ENCODE measurements around the gene TUBG2.

The TUBG2 gene

DNA sequence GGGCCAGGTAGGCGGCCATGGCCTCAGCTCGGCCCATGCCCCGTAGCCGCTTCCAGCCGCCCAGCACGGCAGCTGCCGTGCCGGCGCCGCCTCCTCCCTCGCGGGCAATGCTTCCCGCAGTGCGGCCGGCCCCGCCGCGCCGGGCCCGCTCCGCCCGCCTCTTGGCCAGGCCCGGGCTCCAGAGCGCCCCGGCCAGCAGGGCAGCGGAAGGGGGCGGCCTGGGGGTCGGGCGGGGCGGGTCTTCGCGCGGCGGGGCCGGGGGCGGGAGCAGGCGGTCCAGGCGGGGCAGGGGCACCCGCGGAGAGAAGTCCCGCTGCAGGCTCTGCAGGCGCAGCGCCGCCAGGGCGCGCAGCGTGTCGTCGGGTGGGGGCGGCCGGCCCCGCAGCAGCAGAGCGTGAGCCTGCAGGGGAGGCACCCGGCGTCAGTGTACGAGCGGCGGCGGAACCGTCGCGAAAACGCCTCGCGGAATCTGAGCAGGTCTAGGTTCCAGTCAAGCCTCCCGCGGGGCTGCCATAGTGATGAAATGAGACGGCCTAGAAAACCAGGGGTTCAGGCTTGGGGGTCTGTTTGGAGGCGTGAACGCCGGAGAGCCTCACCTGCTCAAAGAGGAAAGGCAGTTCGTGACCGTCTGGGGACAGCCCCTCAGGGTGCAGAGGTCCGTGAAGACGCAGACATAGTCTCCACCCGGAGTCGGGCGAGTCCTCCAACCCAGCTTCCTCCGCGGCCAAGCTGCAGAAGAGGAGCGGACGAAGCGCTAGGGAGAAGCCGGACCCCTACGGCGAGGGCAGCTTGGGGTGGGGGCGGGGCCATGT lies 11.1 kb downstream of the TUBG2 start:
- no peak overlapping the region for H3K4me3 ChIP-seq (replicated peaks in 1 of 2; ENCODE audit: low read depth in 2 of 2, low read length in 2 of 2)
- no peak for DNase-seq (ENCODE audit: low read depth in 2 of 2)
- TF ChIP-seq, protein P1, sequence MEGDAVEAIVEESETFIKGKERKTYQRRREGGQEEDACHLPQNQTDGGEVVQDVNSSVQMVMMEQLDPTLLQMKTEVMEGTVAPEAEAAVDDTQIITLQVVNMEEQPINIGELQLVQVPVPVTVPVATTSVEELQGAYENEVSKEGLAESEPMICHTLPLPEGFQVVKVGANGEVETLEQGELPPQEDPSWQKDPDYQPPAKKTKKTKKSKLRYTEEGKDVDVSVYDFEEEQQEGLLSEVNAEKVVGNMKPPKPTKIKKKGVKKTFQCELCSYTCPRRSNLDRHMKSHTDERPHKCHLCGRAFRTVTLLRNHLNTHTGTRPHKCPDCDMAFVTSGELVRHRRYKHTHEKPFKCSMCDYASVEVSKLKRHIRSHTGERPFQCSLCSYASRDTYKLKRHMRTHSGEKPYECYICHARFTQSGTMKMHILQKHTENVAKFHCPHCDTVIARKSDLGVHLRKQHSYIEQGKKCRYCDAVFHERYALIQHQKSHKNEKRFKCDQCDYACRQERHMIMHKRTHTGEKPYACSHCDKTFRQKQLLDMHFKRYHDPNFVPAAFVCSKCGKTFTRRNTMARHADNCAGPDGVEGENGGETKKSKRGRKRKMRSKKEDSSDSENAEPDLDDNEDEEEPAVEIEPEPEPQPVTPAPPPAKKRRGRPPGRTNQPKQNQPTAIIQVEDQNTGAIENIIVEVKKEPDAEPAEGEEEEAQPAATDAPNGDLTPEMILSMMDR (IDR thresholded peaks at IDR 0.05; ENCODE audit: low read depth, low read length): no peak

DNA sequence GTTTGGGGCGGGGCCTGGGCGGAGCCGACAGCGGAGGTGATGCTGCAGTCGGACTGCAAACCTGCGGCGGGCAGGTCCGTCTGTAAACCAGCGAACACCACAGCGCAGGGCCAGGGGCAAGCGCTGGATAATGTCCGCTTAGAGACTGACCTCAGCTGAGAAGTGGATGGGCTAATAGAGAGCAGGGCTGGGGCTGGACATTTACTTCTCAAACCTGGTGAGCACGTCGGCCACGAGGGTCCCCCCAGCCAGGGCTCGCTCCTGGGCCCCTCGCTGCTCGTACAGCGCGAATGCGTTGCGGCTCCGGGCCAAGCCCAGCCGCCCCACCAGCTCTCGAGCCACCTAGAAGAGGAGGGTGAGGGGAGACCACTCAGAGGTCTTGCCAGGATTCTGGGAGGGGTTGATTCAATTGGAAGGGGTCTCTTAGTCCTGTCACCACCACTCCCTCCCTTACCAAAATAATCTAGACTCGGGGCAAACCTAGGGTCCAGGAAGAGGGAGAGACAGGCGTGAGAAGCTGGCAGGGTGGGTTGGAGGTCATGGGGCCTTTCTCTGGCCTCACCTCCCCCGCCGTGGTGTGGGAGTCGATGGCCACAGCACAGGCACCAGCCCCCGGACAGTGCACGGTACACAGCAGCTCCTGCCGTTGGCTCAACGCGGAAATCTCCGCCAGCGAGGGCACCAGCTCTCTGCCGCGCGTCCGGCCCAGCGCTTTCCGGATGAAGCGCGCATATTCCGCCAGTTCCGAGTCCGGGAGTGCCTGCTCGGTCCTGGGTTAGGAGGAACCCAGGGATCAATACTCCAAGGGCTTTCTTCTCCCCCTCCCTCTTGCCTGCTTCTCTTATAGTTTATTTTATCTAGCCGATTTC lies 11.9 kb downstream of the TUBG2 start:
- no peak overlapping the region for H3K4me3 ChIP-seq (replicated peaks in 1 of 2; ENCODE audit: low read depth in 2 of 2, low read length in 2 of 2)
- no peak for DNase-seq (ENCODE audit: low read depth in 2 of 2)
- TF ChIP-seq, protein P1 (IDR thresholded peaks at IDR 0.05; ENCODE audit: low read depth, low read length): no peak

DNA sequence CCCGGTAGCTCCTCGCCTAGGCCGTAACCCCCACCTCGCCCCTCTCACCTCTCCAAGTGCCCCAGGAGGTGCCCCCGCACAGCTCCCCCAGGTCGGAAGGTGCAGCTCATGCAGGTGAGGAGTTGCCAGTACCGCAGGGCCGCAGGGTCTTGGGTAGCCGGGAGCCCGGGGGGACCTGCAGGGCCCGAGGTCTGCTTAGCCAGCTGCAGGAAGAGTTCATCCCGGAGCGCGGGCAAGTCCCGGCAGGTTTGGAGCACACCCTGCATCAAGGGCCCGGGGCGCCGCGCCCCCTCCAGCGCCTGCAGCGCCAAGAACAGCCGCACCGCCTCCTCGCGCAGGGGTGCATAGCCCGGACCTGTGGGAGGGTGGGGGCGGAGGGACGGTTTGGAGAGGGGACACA lies 13.0 kb downstream of the TUBG2 start:
- no peak for DNase-seq (ENCODE audit: low read depth in 2 of 2)
- TF ChIP-seq, protein P1 (IDR thresholded peaks at IDR 0.05; ENCODE audit: low read depth, low read length): no peak
- H3K4me3 ChIP-seq (replicated peaks in 1 of 2; ENCODE audit: low read depth in 2 of 2, low read length in 2 of 2): no peak overlapping the region

DNA sequence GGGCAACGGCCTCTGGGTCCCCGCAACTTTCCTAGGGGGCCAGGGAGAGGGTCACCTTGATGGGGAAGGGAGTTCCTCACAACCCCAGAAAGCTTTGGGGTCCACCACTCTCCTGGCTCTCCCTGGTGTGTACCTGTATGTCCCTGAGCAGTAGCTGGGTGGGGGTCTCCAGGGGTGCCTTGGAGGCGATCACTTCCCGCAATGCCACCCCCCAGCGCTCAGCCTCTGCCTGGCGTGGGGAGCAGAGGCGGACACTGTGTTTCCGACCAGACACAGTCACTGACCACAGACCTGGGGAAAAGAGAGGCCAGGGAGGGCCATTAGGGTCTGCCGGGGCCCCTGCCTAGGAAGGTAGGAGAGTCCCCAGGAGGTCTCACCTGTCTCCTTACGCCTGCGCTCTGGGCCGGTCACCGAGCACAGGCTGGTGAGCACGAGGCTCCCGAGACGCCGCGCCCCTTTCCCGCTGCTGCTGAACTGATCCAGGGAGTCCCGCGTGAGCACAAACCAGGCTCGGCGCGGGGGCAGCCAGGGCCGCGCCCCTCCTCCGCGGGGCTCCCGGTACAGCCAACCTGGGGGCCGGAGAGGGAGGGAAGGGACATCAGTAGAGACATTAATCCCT lies 14.3 kb downstream of the TUBG2 start:
- TF ChIP-seq, protein P1 (IDR thresholded peaks at IDR 0.05; ENCODE audit: low read depth, low read length): no peak
- peak overlapping the region; percentile 35 to 91 for H3K4me3 ChIP-seq (replicated peaks in 1 of 2; ENCODE audit: low read depth in 2 of 2, low read length in 2 of 2)
- DNase-seq (ENCODE audit: low read depth in 2 of 2): no peak

DNA sequence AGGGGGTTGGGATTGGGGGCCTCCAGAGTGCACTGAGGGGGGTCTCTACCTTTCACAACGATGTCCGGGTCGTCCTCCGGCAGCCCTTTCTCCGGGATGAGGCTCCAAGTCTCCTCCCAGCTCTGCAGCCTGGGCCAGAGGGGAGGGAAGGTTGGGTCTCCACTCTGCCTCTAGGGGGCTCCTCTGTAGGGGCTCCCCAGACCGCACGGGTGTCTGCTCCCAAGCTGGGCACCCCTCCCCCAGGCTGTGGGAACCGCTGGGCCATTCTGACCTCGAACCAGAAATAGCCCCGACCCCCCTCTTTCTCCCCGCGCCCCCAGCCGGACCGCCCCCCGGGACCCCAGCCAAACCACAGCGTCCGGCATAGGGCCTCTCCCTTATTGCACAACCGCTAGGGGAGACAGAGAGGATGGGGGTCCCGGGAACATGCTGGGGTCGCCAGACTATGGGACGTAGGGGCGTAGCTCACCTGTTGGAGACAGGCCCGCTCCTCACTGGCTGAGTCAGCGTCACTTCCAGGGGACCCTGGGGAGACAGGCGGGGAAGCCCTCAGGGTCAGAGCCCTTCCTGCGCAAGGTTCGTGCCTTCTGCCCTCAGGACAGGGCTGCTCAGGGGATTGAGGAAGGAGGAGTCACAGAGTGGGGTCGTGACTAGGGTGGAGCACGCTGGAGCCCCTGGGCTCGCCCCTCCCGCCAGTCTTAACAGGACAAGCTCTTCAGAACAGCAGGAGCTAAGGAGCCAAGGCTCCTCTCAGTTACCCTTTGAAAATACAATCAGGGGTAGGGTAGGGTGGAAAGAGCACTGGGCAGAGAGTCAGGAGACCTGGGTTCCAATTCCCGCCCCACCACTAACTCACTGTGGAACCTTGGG lies 15.0 kb downstream of the TUBG2 start:
- peak; percentile 62 to 88 for DNase-seq (ENCODE audit: low read depth in 2 of 2)
- TF ChIP-seq, protein P1 (IDR thresholded peaks at IDR 0.05; ENCODE audit: low read depth, low read length): peak; percentile 63
- peak overlapping the region; percentile 91 to 94 for H3K4me3 ChIP-seq (replicated peaks in 1 of 2; ENCODE audit: low read depth in 2 of 2, low read length in 2 of 2)
